Upper lobe of left lung (tissue), 6 donors: ENCODE data around the gene FGGY. TPM values are rescaled to one million over a fixed set of nuclear protein-coding genes. Genes with fewer than 3 reads are reported as not detected.

Source experiments
- ATAC-seq, 2 donors: fragments of 200-7000 bp; cut with Tn5 transposase; one replicate each; pipeline ENCODE4 v1.9.1; 2022; ENCODE audit warnings: mild to moderate bottlenecking in 2 of 2, moderate library complexity in 2 of 2; ENCODE audit not compliant: low FRiP score in 2 of 2
- DNase-seq, 2 donors: peaks; one replicate each; pipeline ENCODE4 v3.0.0-alpha.2; 2019 to 2020
- H3K27ac ChIP-seq, 4 donors: fragments of 200-600 bp; sonication (generic); one replicate each; pipeline ENCODE4 v1.5.1; 2016 to 2019
- H3K27me3 ChIP-seq, 4 donors: fragments of 200-600 bp; sonication (generic); one replicate each; pipeline ENCODE4 v1.5.1; 2017 to 2019
- H3K36me3 ChIP-seq, 4 donors: fragments of 200-600 bp; sonication (generic); one replicate each; pipeline ENCODE4 v1.5.1; 2016 to 2019
- H3K4me1 ChIP-seq, 4 donors: fragments of 200-600 bp; sonication (generic); one replicate each; pipeline ENCODE4 v1.5.1; 2018 to 2019
- H3K4me3 ChIP-seq, 4 donors: fragments of 200-600 bp; sonication (generic); one replicate each; pipeline ENCODE4 v1.5.1; 2017 to 2019; ENCODE audit warnings: mild to moderate bottlenecking in 2 of 4, moderate library complexity in 1 of 4
- H3K9me3 ChIP-seq, 4 donors: fragments of 200-600 bp; sonication (generic); one replicate each; pipeline ENCODE4 v1.5.1; 2018 to 2019
- CTCF ChIP-seq, 6 experiments: fragments of 450-650 bp in 4 of 6; fragments of 200-600 bp in 2 of 6; sonication (generic) in 2 of 6; IDR thresholded peaks; one replicate each; pipeline ENCODE4 v1.5.1; 2016 to 2019; ENCODE audit warnings: antibody characterized with exemption in 6 of 6
- EP300 ChIP-seq, 4 donors: sonication (generic); formaldehyde crosslinking; IDR thresholded peaks; one replicate each; pipeline ENCODE4 v1.5.1; 2017; ENCODE audit warnings: antibody characterized with exemption in 4 of 4, control low read depth in 2 of 4
- POLR2A ChIP-seq, 4 donors: fragments of 450-650 bp; IDR thresholded peaks; one replicate each; pipeline ENCODE4 v1.5.1; 2016 to 2017; ENCODE audit warnings: antibody characterized with exemption in 4 of 4, mild to moderate bottlenecking in 2 of 4
- POLR2AphosphoS5 ChIP-seq, 2 donors: sonication (generic); formaldehyde crosslinking; IDR thresholded peaks; one replicate each; pipeline ENCODE4 v1.5.1; 2017; ENCODE audit warnings: antibody characterized with exemption in 2 of 2
- WGBS, 2 donors: methylation state at CpG; one replicate each; pipeline ENCODE4 v1.1.5; 2017 to 2018; 5-methylcytosine and 5-hydroxymethylcytosine counted together
- total RNA-seq, 6 donors: library from RNA; depleted of rRNA in 4 of 6; stranded (reverse); fragments of >200 nt in 4 of 6; gene quantifications; one replicate each; pipeline versions ENCODE4 v1.1.0 to v1.2.1, GENCODE V29; 2016 to 2021
- donor health status: DM: no; HTN: no; CAD: no; lungs with moderate emphysema.
- donor health status: DM: no; HTN: yes; CAD: no; lungs with severe emphysema.

FGGY gene
- total RNA-seq, 6 donors from 2014 or later, result 11.8 to 51.3 (median 22.6) TPM

- H3K27me3 ChIP-seq, result no peaks in the 10 kb centered on the region
- peaks cover 4 to 23% (median 11%) of the 10 kb centered on the region in 4 donors for H3K4me1 ChIP-seq
- ATAC-seq (no peak), DNase-seq (no peak)
- no peak for TF ChIP-seq POLR2A (IDR thresholded peaks at IDR 0.05)
- TF ChIP-seq CTCF (IDR thresholded peaks at IDR 0.05), result no peak
- TF ChIP-seq POLR2AphosphoS5 (IDR thresholded peaks at IDR 0.05), result no peak
- TF ChIP-seq EP300 (IDR thresholded peaks at IDR 0.05), result no peak
- no peak overlapping the region for H3K4me3 ChIP-seq
- no peaks in the 10 kb centered on the region for H3K36me3 ChIP-seq
- no peak overlapping the region for H3K27ac ChIP-seq
- no peaks in the 10 kb centered on the region for H3K9me3 ChIP-seq
- WGBS, 2 donors, result 80 to 92% methylated on average over 2 of the region's 2 CpGs
Measured at GRCh38 chr1:59686574-59686973, 389.7 kb downstream of the FGGY start.

GRCh38 chr1:59687081-59687480 lies 390.2 kb downstream of the FGGY start:
- Histone ChIP-seq H3K27ac (no peak overlapping the region), H3K36me3 (no peaks in the 10 kb centered on the region), H3K9me3 (no peaks in the 10 kb centered on the region), H3K27me3 (no peaks in the 10 kb centered on the region), H3K4me1 (peaks cover 4 to 21% (median 10%) of the 10 kb centered on the region in 4 donors), H3K4me3 (no peak overlapping the region)
- TF ChIP-seq EP300 (IDR thresholded peaks at IDR 0.05) (no peak), POLR2A (IDR thresholded peaks at IDR 0.05) (no peak), CTCF (IDR thresholded peaks at IDR 0.05) (no peak), POLR2AphosphoS5 (IDR thresholded peaks at IDR 0.05) (no peak)
- DNase-seq (no peak), ATAC-seq (no peak)
- 85 to 90% methylated on average over 2 of the region's 2 CpGs for WGBS, 2 donors

GRCh38 chr1:59688976-59689375 lies 392.1 kb downstream of the FGGY start:
- no peak for ATAC-seq
- no peak overlapping the region for H3K27ac ChIP-seq
- no peak for DNase-seq
- TF ChIP-seq CTCF (IDR thresholded peaks at IDR 0.05) (no peak), POLR2A (IDR thresholded peaks at IDR 0.05) (no peak), EP300 (IDR thresholded peaks at IDR 0.05) (no peak)
- peaks cover 0 to 8% (median 3%) of the 10 kb centered on the region in 4 donors for H3K4me1 ChIP-seq
- H3K36me3 ChIP-seq, result no peaks in the 10 kb centered on the region
- WGBS, 2 donors, result 79 to 92% methylated on average over 5 of the region's 5 CpGs
- no peaks in the 10 kb centered on the region for H3K27me3 ChIP-seq
- no peak overlapping the region for H3K4me3 ChIP-seq
- H3K9me3 ChIP-seq, result no peaks in the 10 kb centered on the region

GRCh38 chr1:59689730-59690129 lies 392.8 kb downstream of the FGGY start:
- no peak for DNase-seq
- TF ChIP-seq POLR2A (IDR thresholded peaks at IDR 0.05), result no peak
- TF ChIP-seq EP300 (IDR thresholded peaks at IDR 0.05), result no peak
- no peak for TF ChIP-seq CTCF (IDR thresholded peaks at IDR 0.05)
- no peak for TF ChIP-seq POLR2AphosphoS5 (IDR thresholded peaks at IDR 0.05)
- no peak for ATAC-seq
- no peaks in the 10 kb centered on the region for H3K27me3 ChIP-seq
- peaks cover 0 to 8% (median 3%) of the 10 kb centered on the region in 4 donors for H3K4me1 ChIP-seq
- no peaks in the 10 kb centered on the region for H3K9me3 ChIP-seq
- no peak overlapping the region for H3K4me3 ChIP-seq
- no peaks in the 10 kb centered on the region for H3K36me3 ChIP-seq
- WGBS, 2 donors, result 88 to 100% methylated on average over 1 of the region's 1 CpG
- H3K27ac ChIP-seq, result no peak overlapping the region

- Histone ChIP-seq H3K36me3 (no peaks in the 10 kb centered on the region), H3K9me3 (no peaks in the 10 kb centered on the region), H3K27me3 (no peaks in the 10 kb centered on the region), H3K4me3 (no peak overlapping the region), H3K27ac (no peak overlapping the region), H3K4me1 (peaks cover 0 to 8% (median 3%) of the 10 kb centered on the region in 4 donors)
- ATAC-seq (no peak), DNase-seq (no peak)
- 93% methylated on average over 7 of the region's 7 CpGs for WGBS, 2 donors
- no peak for TF ChIP-seq POLR2A (IDR thresholded peaks at IDR 0.05)
- TF ChIP-seq CTCF (IDR thresholded peaks at IDR 0.05), result no peak
- TF ChIP-seq EP300 (IDR thresholded peaks at IDR 0.05), result no peak
- no peak for TF ChIP-seq POLR2AphosphoS5 (IDR thresholded peaks at IDR 0.05)
Measured at GRCh38 chr1:59690171-59690930, 393.5 kb downstream of the FGGY start.
